Neutrophil (primary cell): ENCODE results near the gene WDR76.

ENCODE experiments used
- H3K27ac ChIP-seq: fragments of 200-600 bp; sonication (generic); 2 replicates; pipeline ENCODE4 v1.5.1; 2016; ENCODE audit warnings: mild to moderate bottlenecking, moderate library complexity
- H3K27me3 ChIP-seq: fragments of 200-600 bp; sonication (generic); 2 replicates; pipeline ENCODE4 v1.6.0; 2016; ENCODE audit warnings: mild to moderate bottlenecking
- H3K36me3 ChIP-seq: fragments of 200-600 bp; sonication (generic); 2 replicates; pipeline ENCODE4 v1.5.1; 2017
- H3K4me1 ChIP-seq, 2 experiments: fragments of 200-600 bp in 1 of 2; sonication (generic) in 1 of 2; 1 replicate in 1 of 2; 2 replicates in 1 of 2; pipeline versions ENCODE4 v1.5.1 to v1.6.1; 2013 to 2016; ENCODE audit warnings: low read depth in 1 of 2, low read length in 1 of 2, mild to moderate bottlenecking in 1 of 2, moderate library complexity in 1 of 2; ENCODE audit not compliant: control insufficient read depth in 1 of 2, insufficient read depth in 1 of 2
- H3K4me3 ChIP-seq, 2 experiments: fragments of 200-600 bp in 1 of 2; sonication (generic) in 1 of 2; 1 replicate in 1 of 2; 2 replicates in 1 of 2; pipeline ENCODE4 v1.5.1; 2013 to 2016; ENCODE audit warnings: low read depth in 1 of 2, low read length in 1 of 2, mild to moderate bottlenecking in 1 of 2, moderate library complexity in 1 of 2
- H3K9me3 ChIP-seq: fragments of 200-600 bp; sonication (generic); 2 replicates; pipeline ENCODE4 v1.5.1; 2016
- CTCF ChIP-seq: fragments of 200-600 bp; sonication (generic); IDR thresholded peaks from 2 replicates; pipeline ENCODE4 v1.5.1; 2016; ENCODE audit warnings: antibody characterized with exemption

The WDR76 gene

GRCh38 chr15:43881944-43882343, 55.1 kb downstream of the WDR76 start:
- H3K27ac ChIP-seq, result no peak overlapping the region
- H3K4me3 ChIP-seq, result no peak overlapping the region
- no peaks in the 10 kb centered on the region for H3K27me3 ChIP-seq
- H3K9me3 ChIP-seq, result no peaks in the 10 kb centered on the region
- no peak for TF ChIP-seq CTCF
- no peaks in the 10 kb centered on the region for H3K4me1 ChIP-seq
- H3K36me3 ChIP-seq, result peaks cover 35% of the 10 kb centered on the region

- Histone ChIP-seq H3K4me3 (no peak overlapping the region), H3K27me3 (no peaks in the 10 kb centered on the region), H3K4me1 (no peaks in the 10 kb centered on the region), H3K9me3 (no peaks in the 10 kb centered on the region), H3K27ac (no peak overlapping the region), H3K36me3 (peaks cover 30% of the 10 kb centered on the region)
- no peak for TF ChIP-seq CTCF
Measured at GRCh38 chr15:43883571-43883970, 56.8 kb downstream of the WDR76 start.

GRCh38 chr15:43886558-43886957, 59.8 kb downstream of the WDR76 start:
- H3K27me3 ChIP-seq, result no peaks in the 10 kb centered on the region
- H3K9me3 ChIP-seq, result no peaks in the 10 kb centered on the region
- no peak for TF ChIP-seq CTCF
- H3K36me3 ChIP-seq, result peaks cover 8% of the 10 kb centered on the region
- H3K4me3 ChIP-seq, result no peak overlapping the region
- H3K4me1 ChIP-seq, result no peaks in the 10 kb centered on the region
- no peak overlapping the region for H3K27ac ChIP-seq

- Histone ChIP-seq H3K27ac (no peak overlapping the region), H3K9me3 (no peaks in the 10 kb centered on the region), H3K4me1 (no peaks in the 10 kb centered on the region), H3K4me3 (no peak overlapping the region), H3K36me3 (no peaks in the 10 kb centered on the region), H3K27me3 (no peaks in the 10 kb centered on the region)
- TF ChIP-seq CTCF, result no peak
Measured at GRCh38 chr15:43887901-43888300, 61.1 kb downstream of the WDR76 start.

- no peaks in the 10 kb centered on the region for H3K4me1 ChIP-seq
- H3K4me3 ChIP-seq, result no peak overlapping the region
- TF ChIP-seq CTCF, result no peak
- H3K36me3 ChIP-seq, result no peaks in the 10 kb centered on the region
- no peak overlapping the region for H3K27ac ChIP-seq
- H3K27me3 ChIP-seq, result no peaks in the 10 kb centered on the region
- no peaks in the 10 kb centered on the region for H3K9me3 ChIP-seq
Measured at GRCh38 chr15:43889042-43889441, 62.2 kb downstream of the WDR76 start.

GRCh38 chr15:43893956-43894355, 67.2 kb downstream of the WDR76 start:
- Histone ChIP-seq H3K9me3 (no peaks in the 10 kb centered on the region), H3K27me3 (no peaks in the 10 kb centered on the region), H3K27ac (no peak overlapping the region), H3K4me3 (no peak overlapping the region), H3K36me3 (no peaks in the 10 kb centered on the region), H3K4me1 (no peaks in the 10 kb centered on the region)
- no peak for TF ChIP-seq CTCF
